Neuronal stem cell (in vitro differentiated cells): ENCODE data around the gene GPN1.

Experiments used
- DNase-seq: peaks from one replicate; pipeline ENCODE4 v3.0.0-alpha.2; 2013; ENCODE audit warnings: low spot score
- H2AFZ ChIP-seq: one replicate; pipeline ENCODE4 v1.6.1; 2013; ENCODE audit warnings: mild to moderate bottlenecking, low read length, inconsistent platforms
- H2AK5ac ChIP-seq: 2 replicates; pipeline ENCODE4 v1.6.1; 2013; ENCODE audit warnings: low read depth, mild to moderate bottlenecking, inconsistent platforms, low read length, moderate library complexity, mixed read lengths
- H2BK120ac ChIP-seq: 2 replicates; pipeline ENCODE4 v1.6.1; 2013; ENCODE audit warnings: low read depth, mild to moderate bottlenecking, inconsistent platforms, low read length, moderate library complexity, mixed read lengths
- H2BK12ac ChIP-seq: one replicate; pipeline ENCODE4 v1.6.1; 2013; ENCODE audit warnings: low read length, inconsistent platforms
- H2BK15ac ChIP-seq: 2 replicates; pipeline ENCODE4 v1.6.1; 2013; ENCODE audit warnings: mild to moderate bottlenecking, low read length, inconsistent platforms, mixed read lengths
- H2BK5ac ChIP-seq: one replicate; pipeline ENCODE4 v1.6.1; 2013; ENCODE audit warnings: inconsistent platforms, mild to moderate bottlenecking, low read length, moderate library complexity
- H3K14ac ChIP-seq: one replicate; pipeline ENCODE4 v1.6.1; 2013; ENCODE audit warnings: low read length, inconsistent platforms
- H3K18ac ChIP-seq: 2 replicates; pipeline ENCODE4 v1.6.1; 2013; ENCODE audit warnings: low read length, inconsistent platforms
- H3K23ac ChIP-seq: 2 replicates; pipeline ENCODE4 v1.6.1; 2013; ENCODE audit warnings: low read depth, mild to moderate bottlenecking, mixed read lengths, low read length, inconsistent platforms; ENCODE audit not compliant: poor library complexity
- H3K27ac ChIP-seq: replicated peaks from 3 replicates; pipeline ENCODE4 v1.5.1; 2013; ENCODE audit warnings: low read length, inconsistent platforms
- H3K27me3 ChIP-seq, 3 experiments: 2 replicates each; pipeline ENCODE4 v1.6.1; 2013; ENCODE audit warnings: low read length in 3 of 3, mild to moderate bottlenecking in 2 of 3, inconsistent platforms in 1 of 3, low read depth in 1 of 3, mixed read lengths in 1 of 3, moderate library complexity in 1 of 3; ENCODE audit not compliant: control insufficient read depth in 3 of 3, insufficient read depth in 3 of 3
- H3K36me3 ChIP-seq, 2 donors: replicated peaks in 1 of 2; 2 replicates each; pipeline ENCODE4 v1.6.1; 2013; ENCODE audit warnings: low read length in 2 of 2; ENCODE audit not compliant: control insufficient read depth in 2 of 2, insufficient read depth in 2 of 2
- H3K4ac ChIP-seq: 2 replicates; pipeline ENCODE4 v1.6.1; 2013; ENCODE audit warnings: inconsistent platforms, mild to moderate bottlenecking, low read length, moderate library complexity
- H3K4me1 ChIP-seq, 2 donors: 1 replicate in 1 of 2; 2 replicates in 1 of 2; pipeline ENCODE4 v1.6.1; 2013; ENCODE audit warnings: low read length in 2 of 2, low read depth in 1 of 2; ENCODE audit not compliant: control insufficient read depth in 2 of 2, insufficient read depth in 1 of 2
- H3K4me2 ChIP-seq: one replicate; pipeline ENCODE4 v1.6.1; 2013; ENCODE audit warnings: mild to moderate bottlenecking, low read length, inconsistent platforms; ENCODE audit not compliant: insufficient read depth, poor library complexity, severe bottlenecking
- H3K4me3 ChIP-seq, 2 donors: 2 replicates each; pipeline ENCODE4 v1.5.1; 2013; ENCODE audit warnings: low read length in 2 of 2, mild to moderate bottlenecking in 2 of 2, inconsistent platforms in 1 of 2, moderate library complexity in 1 of 2
- H3K79me1 ChIP-seq: one replicate; pipeline ENCODE4 v1.6.1; 2013; ENCODE audit warnings: low read depth, mild to moderate bottlenecking, inconsistent platforms, low read length, moderate library complexity
- H3K9ac ChIP-seq: one replicate; pipeline ENCODE4 v1.6.1; 2013; ENCODE audit warnings: mild to moderate bottlenecking, low read depth, low read length, inconsistent platforms; ENCODE audit not compliant: poor library complexity
- H3K9me3 ChIP-seq, 2 donors: replicated peaks in 1 of 2; 2 replicates each; pipeline versions ENCODE3 to v1.6.1; 2013; ENCODE audit warnings: low read length in 2 of 2, mild to moderate bottlenecking in 2 of 2, inconsistent platforms in 1 of 2, low read depth in 1 of 2, mixed read lengths in 1 of 2, moderate library complexity in 1 of 2; ENCODE audit not compliant: control insufficient read depth in 2 of 2, insufficient read depth in 1 of 2
- H4K8ac ChIP-seq: one replicate; pipeline ENCODE4 v1.6.1; 2013; ENCODE audit warnings: low read depth, mild to moderate bottlenecking, inconsistent platforms, low read length, moderate library complexity
- H4K91ac ChIP-seq: one replicate; pipeline ENCODE4 v1.6.1; 2013; ENCODE audit warnings: low read length, low read depth, mild to moderate bottlenecking, inconsistent platforms; ENCODE audit not compliant: poor library complexity
- WGBS, 2 donors: extraction: QIAGEN DNeasy Blood & Tissue Kit; methylation state at CpG; one replicate each; pipeline ENCODE4 v1.1.7; 2013; ENCODE audit warnings: missing lambda C conversion rate in 2 of 2, mixed read lengths in 1 of 2; ENCODE audit not compliant: insufficient read length in 2 of 2, insufficient replicate concordance in 1 of 2; ENCODE audit errors: extremely low coverage in 2 of 2; 5-methylcytosine and 5-hydroxymethylcytosine counted together

Gene GPN1

DNA sequence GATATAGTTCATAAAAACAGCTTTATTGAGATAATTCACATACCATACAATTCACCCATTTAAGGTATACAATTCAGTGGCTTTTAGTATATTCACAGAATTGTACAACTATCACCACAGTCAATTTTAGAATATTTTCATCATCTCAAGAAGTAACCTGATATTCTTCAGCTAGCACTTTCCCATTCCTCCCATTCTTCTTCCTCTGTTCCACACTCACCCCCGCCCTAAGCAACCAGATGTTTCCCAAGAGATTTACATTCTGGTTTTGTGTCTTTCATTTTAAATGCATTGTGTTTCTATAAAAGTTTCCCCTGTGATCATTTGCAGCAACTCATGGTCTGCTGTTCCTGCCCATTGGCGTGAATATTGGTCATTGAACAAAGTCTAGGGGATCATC, 5.4 kb downstream of the GPN1 start:
- Histone ChIP-seq H2AFZ (no peak overlapping the region), H2AK5ac (no peak overlapping the region), H3K14ac (no peak overlapping the region), H3K23ac (no peak overlapping the region), H3K4me1 (peaks cover 0 to 2% of the 10 kb centered on the region in 2 donors), H3K4ac (no peak overlapping the region), H3K9ac (no peak overlapping the region), H4K91ac (no peak overlapping the region), H2BK15ac (no peak overlapping the region), H4K8ac (no peak overlapping the region), H3K36me3 (peaks cover 20 to 90% of the 10 kb centered on the region in 2 donors), H3K18ac (no peak overlapping the region), H3K4me2 (no peak overlapping the region), H2BK120ac (no peak overlapping the region), H2BK5ac (no peak overlapping the region), H2BK12ac (no peak overlapping the region), H3K4me3 (no peak overlapping the region), H3K9me3 (no peaks in the 10 kb centered on the region), H3K27ac (no peak overlapping the region), H3K79me1 (no peaks in the 10 kb centered on the region), H3K27me3 (no peaks in the 10 kb centered on the region)
- no peak for DNase-seq
- WGBS, 2 donors = no CpG with 5 or more reads among the region's 2 CpGs

- Histone ChIP-seq H3K14ac (no peak overlapping the region), H3K27ac (no peak overlapping the region), H3K9ac (no peak overlapping the region), H4K91ac (no peak overlapping the region), H3K36me3 (peaks cover 24 to 100% of the 10 kb centered on the region in 2 donors), H2BK5ac (no peak overlapping the region), H2AK5ac (no peak overlapping the region), H2BK120ac (no peak overlapping the region), H3K23ac (no peak overlapping the region), H4K8ac (no peak overlapping the region), H3K4ac (no peak overlapping the region), H3K4me1 (no peaks in the 10 kb centered on the region), H2BK15ac (no peak overlapping the region), H3K4me2 (no peak overlapping the region), H3K18ac (no peak overlapping the region), H3K79me1 (no peaks in the 10 kb centered on the region), H2AFZ (no peak overlapping the region), H2BK12ac (no peak overlapping the region), H3K4me3 (no peak overlapping the region), H3K27me3 (no peaks in the 10 kb centered on the region), H3K9me3 (no peaks in the 10 kb centered on the region)
- no CpG with 5 or more reads among the region's 5 CpGs for WGBS, 2 donors
- no peak for DNase-seq
Observed at GRCh38 chr2:27636766-27637165, 7.9 kb downstream of the GPN1 start.

DNA sequence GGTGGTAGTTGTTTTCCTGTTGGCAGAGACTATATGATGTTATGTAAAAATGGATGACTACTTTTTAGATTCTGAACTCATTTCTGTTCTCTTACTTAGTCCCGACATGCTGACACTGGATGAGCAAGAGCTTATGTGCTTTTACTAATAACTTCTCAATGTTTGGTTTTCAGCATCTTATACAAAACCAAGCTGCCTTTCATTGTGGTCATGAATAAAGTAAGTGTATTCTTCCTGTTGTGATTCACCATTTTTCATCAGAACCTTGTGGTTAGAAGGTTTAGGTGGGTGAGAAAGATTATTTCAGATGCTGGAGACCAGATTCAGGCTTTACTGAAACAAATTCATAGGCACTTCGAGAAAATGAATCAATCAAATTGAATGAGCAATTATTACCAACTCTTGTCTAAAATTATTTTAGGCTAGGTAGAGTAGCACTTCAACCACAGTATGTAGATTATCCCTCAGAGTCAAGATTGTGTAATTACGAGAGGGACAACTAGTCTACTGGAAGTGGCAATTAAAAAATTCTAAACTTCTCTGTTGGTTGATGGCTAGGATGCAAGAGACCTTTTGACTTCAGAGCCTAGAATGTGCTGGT, 9.3 kb downstream of the GPN1 start:
- H3K36me3 ChIP-seq = peaks cover 21 to 99% of the 10 kb centered on the region in 2 donors
- no peak overlapping the region for H2BK120ac ChIP-seq
- H3K4me2 ChIP-seq = no peak overlapping the region
- H2AK5ac ChIP-seq = no peak overlapping the region
- no peak overlapping the region for H2BK12ac ChIP-seq
- H3K27me3 ChIP-seq = no peaks in the 10 kb centered on the region
- no peak overlapping the region for H2BK5ac ChIP-seq
- no peak overlapping the region for H4K91ac ChIP-seq
- H4K8ac ChIP-seq = no peak overlapping the region
- no peak overlapping the region for H3K14ac ChIP-seq
- no peaks in the 10 kb centered on the region for H3K9me3 ChIP-seq
- no peak overlapping the region for H3K9ac ChIP-seq
- H3K27ac ChIP-seq = no peak overlapping the region
- no peak overlapping the region for H3K4me3 ChIP-seq
- DNase-seq = no peak
- WGBS, 2 donors = no CpG with 5 or more reads among the region's 3 CpGs
- H3K4ac ChIP-seq = no peak overlapping the region
- no peak overlapping the region for H2BK15ac ChIP-seq
- no peaks in the 10 kb centered on the region for H3K79me1 ChIP-seq
- no peaks in the 10 kb centered on the region for H3K4me1 ChIP-seq
- no peak overlapping the region for H3K23ac ChIP-seq
- no peak overlapping the region for H2AFZ ChIP-seq
- H3K18ac ChIP-seq = no peak overlapping the region

DNA sequence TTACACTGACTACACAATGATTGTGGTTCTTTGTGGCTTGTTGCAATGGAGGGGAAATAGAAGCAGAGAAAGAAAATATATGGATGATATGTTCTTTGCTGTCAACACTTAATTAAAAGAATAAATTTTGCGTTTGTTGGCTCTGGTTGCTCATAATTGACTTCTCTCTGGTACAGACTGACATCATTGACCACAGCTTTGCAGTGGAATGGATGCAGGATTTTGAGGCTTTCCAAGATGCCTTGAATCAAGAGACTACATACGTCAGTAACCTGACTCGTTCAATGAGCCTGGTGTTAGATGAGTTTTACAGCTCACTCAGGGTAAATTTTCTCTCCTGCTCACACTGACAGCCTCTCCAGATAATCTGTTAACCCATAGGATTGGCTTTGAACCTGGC, 9.9 kb downstream of the GPN1 start:
- Histone ChIP-seq H2AK5ac (no peak overlapping the region), H3K4me3 (no peak overlapping the region), H3K18ac (no peak overlapping the region), H3K23ac (no peak overlapping the region), H4K8ac (no peak overlapping the region), H3K27ac (no peak overlapping the region), H4K91ac (no peak overlapping the region), H3K9me3 (no peaks in the 10 kb centered on the region), H3K79me1 (no peaks in the 10 kb centered on the region), H3K27me3 (no peaks in the 10 kb centered on the region), H2BK12ac (no peak overlapping the region), H2AFZ (no peak overlapping the region), H3K14ac (no peak overlapping the region), H3K36me3 (peaks cover 21 to 99% of the 10 kb centered on the region in 2 donors), H3K4me1 (no peaks in the 10 kb centered on the region), H2BK120ac (no peak overlapping the region), H2BK15ac (no peak overlapping the region), H3K4me2 (no peak overlapping the region), H3K9ac (no peak overlapping the region), H2BK5ac (no peak overlapping the region), H3K4ac (no peak overlapping the region)
- DNase-seq = no peak
- no CpG with 5 or more reads among the region's 3 CpGs for WGBS, 2 donors
